Hippocampal formation (tissue), 2 donors: Measurements from ENCODE around the gene TPRG1L.
"Not testable (repeated sequence)": the region's sequence is repeated elsewhere in the genome, so short reads cannot be mapped to it uniquely, and the experiment has no call there.

Source experiments
- DNase-seq, 2 donors: peaks; one replicate each; lab custom pipeline; 2025; lab: John Stamatoyannopoulos, UW

The TPRG1L gene

DNA sequence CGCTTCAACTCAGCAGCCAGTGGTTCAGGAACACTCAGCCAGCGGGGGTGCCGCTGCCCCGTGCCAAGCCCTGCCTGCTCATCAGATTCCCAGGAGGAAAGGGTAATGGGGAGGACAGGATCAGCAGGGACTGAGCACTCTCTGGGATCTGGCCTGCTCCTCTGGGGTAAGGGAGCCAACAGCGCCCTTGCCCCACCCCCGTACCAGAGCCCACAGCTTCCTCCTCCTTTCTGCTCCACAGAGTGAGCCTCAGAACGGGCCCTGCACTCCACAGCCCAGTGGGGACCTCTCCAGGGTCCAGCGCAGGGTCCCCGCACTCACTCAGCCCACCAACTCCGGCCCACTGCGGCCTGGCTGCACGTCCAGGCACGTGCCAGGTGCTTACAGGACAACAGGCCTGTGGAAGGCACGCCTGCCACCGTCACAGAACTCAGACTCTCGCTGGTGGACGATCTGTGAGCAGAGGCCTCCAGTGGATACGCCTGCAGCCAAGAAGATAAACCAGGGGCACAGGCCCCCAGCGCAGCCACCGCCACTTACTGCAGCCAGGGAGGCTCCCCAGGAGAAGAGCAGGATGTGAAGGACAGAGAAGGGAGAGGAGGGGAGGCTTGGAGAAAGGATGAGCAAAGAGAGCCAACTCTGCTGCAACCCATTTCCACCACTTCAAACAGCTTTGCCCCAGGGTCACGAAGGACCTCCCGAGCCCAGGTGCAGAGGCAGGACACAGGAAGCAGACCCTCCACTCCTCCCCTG lies 15.6 kb upstream of the TPRG1L start:
- DNase-seq, result no peak

DNA sequence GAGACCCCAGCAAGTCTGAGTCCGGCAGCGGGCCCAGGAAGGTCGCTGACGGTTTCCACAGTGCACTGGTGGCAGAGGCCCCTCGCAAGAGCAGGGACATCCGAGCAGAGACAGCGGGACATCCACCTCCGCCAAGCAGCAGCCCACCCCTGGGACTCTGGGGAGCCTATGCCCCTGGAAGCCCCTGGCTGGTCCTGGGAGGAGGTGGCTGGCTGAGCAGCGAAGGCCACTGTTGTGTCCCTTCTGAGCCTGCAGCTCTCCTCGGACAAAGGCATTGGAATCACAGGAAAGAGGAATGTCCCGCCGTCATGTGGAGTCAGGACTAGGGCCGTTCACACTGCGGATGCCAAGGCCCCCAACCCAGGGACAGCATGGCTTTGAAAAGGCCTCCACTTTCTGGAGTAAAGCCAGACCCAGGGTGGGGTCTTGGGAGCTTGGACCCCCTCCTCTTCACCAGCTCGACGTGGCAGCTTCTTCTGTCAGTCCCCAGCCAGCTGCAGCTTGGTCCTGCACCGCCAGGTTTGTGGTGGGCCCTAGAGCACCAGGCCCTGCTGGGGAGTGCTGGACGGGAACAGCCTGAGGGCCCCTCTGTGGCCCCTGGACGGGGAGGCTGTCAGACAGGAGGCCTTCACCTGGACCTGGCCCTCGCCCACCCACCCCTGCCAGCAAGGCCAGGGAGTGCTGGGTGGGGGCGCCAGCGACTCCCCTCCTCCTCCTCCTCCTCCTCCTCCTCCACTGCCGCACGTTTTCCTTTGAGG lies 14.9 kb upstream of the TPRG1L start:
- DNase-seq, result no peak

DNA sequence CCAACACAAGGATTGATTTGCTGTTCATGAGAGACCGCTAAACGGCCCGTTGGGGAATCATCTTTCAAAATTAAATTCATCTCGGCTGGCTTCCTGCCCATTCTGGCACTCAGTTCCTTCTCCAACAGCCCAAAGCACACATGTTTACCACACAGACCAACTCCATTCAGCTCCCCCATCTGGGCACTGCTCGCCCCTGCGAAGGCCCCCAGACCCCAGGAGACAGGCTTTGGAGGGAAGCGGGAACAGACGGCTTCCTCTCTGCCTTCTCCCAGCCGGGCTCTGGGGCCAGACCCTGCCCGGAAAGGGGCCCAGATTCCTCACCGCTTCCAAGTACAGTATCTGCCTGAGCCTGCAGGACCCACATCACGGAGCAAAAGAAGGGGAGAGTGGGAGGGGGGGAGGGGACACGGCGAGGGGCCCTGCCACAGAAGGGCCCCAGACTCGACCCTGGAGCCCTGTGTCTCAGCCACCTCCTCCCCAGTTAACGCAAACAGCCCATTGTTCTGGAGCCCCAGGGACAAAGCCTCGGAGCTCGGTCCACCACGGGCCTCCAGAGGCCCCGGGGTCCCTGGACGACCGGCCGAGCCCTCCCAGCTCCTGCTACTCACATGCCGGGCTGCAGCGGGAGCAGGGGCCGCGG lies 14.2 kb upstream of the TPRG1L start:
- no peak for DNase-seq

DNA sequence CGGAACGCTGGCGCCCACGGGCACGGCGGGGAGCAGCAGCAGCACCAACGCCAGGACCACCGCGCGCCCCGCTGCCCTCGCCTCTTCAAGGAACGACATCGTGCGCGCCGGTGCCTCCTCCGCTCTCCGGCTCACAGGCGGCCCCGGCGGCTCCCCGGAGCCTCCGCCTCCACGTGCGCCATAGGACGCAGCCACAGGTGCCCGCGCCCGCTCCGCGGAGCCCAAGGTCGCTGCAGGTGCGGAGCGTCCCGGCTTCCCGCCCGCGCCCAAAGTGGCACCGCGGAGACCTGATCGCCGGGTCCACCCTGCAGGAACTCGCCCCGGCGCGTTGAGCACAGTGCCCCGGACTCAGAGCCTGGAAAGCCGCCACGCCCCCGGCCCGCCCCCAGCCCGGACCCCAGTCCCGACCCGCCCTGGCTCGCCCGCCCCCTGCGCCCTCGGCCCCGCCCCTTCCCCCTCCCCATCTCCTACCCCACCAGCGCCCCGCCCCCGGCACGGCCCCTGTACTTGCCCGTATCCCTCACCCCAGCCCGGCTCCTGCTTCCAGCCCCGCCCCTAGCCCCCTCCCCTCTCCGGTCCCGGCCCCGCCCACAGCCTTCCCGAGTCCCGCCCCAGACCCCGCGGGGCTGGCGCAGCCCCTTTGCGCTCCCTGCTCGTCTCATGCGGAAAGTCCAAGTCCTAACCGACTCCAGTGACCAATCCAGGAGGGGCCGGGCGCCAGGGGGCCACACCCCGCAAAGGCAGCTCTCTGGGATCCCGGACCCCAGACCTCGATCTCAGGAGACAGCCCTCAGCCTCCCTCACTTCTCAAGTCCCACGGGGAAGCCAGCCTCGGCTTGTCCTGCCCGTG lies 13.4 kb upstream of the TPRG1L start, which contains the start of gene MEGF6:
Gene MEGF6, minus strand, starts transcription at position 339 of the 850 bp plus-strand sequence. Its CDS starts 240 bp downstream, at position 99.
- no peak for DNase-seq

DNA sequence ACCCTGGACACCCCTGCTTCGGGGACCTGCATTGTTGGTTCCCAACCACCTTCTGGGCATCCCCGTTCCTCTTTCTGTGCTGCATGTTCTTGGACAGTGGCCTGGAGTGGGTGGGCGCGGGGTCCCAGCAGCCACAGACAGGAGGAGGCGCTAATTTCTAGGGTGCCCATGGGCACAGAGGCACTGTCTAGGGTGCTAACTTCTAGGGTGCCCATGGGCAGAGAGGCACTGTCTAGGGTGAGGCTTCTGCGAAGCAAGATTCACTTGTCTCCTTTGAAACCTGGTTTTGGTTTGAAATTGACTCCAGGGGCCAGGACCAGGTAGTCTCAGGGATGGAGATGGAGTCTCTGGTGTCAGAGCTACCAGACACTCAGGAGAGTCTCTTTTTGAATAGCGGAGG lies 12.7 kb upstream of the TPRG1L start:
- no peak for DNase-seq

DNA sequence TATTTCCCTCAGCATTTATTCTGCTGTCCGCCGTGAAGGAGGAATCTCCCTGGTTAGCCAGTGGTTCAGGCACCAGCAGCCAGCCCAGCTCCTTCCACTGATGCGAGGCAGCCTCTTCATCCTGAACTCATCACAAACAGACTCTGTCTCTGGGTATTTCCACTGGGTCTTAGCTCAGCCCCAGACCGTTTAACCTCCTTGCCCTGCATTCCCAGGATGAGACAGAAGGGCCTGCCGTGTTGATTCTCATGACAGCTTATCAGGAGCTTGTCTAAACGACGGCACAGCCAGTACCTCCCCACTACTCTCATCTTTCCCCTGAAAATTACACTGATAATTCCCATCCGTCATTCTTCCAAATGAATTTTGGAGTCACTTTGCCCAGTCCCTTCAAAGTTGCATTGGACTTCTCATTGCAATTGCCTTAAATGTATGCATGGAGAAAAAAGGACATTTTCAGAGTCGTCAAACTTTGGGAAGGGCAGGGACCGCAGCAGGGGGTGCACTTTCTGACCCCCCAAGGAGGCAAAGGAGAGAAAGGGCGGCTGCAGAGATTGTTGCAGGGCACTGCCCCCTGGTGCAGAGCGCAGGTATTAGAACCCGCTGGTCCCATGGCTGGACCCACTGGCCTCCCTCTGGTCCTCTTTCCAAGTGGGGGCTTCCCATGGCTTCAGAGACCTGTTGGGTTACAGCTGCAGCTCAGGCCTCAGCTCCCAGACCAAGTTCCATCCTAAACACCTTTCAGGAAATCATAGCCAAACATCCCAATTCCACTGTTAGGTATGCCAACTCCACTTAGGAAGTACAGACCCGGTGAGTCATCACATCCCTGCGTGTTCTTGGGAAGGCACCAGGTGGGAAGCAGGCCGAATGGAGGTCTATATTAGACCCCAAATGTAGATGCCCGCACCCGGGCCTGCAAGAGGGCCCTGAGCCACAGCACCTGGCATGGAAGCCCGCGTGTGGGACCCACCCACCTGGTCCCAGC lies 9.8 kb upstream of the TPRG1L start:
- DNase-seq, result no peak

DNA sequence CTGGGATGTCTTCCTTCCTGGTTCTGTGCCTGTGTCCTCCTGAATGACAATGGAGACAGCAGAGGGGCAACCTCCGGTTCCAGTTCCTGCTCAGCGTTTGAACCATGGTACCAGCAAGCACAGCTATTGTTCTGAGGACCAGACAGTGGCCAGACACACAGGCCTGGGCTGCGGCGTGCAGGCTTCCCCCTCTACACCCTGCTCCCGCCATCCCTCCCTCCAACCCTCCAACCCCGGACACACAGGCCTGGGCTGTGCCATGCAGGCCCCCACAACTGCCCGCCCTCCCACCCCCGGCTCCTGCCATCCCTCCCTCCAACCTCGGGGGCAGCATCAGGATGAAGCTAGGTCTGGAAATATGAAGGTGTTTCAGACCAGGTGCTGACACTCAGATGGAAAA lies 8.0 kb upstream of the TPRG1L start:
- DNase-seq, result no peak

DNA sequence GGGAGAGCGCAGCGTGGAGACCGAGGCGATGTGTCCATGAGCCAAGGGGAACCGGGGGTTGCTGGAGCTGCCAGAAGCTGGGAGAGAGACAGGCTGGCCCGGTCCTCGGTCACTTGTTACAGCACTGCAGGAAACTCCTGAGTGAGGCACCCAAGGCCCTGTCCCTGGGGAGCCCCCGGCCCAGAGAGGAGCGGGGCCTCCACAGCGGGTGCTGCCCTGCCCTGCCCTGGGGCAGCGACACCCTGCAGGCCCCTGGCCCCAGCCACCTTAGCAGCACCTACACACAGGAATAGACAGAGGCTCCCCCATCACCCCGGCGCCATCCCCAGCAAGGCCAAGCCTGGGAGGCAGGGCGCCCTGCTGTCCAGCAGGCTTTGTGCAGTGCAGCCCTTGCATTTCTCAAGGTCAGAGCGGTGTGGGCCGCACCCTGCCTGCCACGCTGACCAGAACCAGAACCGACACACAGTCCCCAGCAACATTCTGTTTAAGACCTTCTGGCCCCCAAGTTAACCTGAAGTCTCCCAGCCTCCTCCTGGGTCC lies 6.9 kb upstream of the TPRG1L start:
- no peak for DNase-seq

DNA sequence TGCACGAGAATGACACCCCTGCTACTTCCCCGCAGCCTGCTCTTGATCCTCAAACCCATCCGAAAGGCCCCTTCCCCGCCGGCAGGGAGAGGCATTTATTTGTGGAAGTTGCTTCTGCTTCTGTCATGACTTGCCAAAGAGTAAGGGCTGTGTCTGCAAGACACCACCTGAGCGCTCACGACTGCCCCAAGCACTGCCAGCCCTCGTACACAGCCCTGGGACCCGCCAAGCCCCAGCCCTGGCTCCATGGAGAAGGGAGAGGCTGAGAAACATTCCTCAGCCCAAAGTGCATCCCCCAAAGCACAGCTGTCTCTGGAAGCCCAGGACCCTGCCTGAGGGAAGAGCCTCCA lies 6.3 kb upstream of the TPRG1L start:
- no peak for DNase-seq

DNA sequence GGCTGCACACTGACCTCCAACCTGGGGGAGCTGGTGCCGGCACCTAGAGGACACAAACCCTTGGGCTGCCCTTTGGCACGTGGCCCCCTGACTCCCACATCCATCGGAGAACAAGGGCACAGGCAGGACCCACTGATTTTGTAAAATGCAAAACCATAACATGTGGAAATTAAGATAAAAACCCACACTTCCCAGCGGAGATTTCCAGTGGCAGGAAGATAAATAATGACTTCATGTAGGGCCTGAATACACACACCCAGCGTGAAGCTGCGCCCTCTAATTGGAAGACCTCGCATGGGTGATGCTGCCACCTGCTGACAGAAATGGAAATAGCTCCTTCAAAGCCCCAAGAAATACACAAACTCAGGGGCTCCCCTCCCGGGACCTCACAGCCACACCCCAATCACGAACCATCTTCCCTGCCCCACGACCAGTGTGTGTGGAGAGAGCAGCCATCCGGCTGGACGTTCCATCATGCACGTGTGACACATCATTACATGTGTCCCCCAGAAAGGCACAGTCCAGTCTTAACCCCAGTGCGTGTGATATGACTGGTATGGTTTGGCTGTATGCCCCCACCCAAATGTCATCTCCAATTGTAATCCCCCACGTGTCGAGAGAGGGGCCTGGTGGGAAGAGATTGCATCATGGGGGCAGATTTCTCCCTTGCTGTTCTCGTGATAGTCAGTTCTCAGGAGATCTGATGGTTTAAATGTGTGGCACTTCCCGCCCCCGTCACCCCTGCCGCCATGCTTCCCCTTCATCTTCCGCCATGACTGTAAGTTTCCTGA lies 5.7 kb upstream of the TPRG1L start:
- DNase-seq, result peak; percentile 32 to 59

DNA sequence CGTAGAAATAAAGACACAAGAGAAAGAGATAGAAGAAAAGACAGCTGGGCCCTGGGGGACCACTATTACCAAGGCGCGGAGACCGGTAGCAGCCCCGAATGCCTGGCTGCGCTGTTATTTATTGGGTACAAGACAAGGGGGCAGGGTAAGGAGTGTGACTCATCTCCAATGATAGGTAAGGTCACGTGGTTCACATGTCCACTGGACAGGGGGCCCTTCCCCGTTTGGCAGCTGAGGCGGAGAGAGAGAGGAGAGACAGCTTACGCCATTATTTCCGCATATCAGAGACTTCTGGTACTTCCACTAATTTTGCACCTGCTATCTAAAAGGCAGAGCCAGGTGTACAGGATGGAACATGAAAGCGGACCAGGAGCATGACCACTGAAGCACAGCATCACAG lies 4.1 kb upstream of the TPRG1L start:
- no peak for DNase-seq

DNA sequence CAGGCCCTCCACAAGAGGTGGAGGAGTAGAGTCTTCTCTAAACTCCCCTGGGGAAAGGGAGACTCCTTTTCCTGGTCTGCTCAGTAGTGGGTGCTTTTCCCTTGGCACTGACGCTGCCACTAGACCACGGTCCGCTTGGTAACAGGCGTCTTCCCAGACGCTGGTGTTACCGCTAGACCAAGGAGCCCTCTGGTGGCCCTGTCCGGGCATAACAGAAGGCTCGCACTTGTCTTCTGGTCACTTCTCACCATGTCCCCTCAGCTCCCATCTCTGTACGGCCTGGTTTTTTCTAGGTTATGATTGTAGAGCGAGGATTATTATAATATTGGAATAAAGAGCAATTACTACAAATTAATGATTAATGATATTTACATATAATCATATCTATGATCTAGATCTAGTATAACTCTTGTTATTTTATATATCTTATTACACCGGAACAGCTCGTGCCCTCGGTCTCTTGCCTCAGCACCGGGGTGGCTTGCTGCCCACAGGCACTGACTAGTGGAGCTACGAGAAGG lies 3.6 kb upstream of the TPRG1L start:
- peak in 1 of 2 donors; percentile 21 for DNase-seq

DNA sequence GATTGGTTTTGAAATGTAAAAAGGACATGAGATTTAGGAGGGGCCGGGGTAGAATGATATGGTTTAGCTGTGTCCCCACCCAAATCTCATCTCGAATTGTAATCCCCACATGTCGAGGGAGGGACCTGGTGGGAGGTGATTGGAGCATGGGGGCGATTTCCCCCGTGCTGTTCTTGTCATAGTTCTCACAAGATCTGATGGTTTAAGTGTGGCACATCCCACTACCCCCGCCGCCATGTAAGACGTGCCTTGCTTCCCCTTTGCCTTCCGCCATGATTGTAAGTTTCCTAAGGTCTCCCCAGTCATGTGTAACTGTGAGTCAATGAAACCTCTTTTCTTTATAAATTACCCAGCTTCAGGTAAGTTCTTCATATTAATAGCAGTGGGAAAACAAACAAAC lies 2.7 kb upstream of the TPRG1L start:
- not testable (repeated sequence) for DNase-seq

DNA sequence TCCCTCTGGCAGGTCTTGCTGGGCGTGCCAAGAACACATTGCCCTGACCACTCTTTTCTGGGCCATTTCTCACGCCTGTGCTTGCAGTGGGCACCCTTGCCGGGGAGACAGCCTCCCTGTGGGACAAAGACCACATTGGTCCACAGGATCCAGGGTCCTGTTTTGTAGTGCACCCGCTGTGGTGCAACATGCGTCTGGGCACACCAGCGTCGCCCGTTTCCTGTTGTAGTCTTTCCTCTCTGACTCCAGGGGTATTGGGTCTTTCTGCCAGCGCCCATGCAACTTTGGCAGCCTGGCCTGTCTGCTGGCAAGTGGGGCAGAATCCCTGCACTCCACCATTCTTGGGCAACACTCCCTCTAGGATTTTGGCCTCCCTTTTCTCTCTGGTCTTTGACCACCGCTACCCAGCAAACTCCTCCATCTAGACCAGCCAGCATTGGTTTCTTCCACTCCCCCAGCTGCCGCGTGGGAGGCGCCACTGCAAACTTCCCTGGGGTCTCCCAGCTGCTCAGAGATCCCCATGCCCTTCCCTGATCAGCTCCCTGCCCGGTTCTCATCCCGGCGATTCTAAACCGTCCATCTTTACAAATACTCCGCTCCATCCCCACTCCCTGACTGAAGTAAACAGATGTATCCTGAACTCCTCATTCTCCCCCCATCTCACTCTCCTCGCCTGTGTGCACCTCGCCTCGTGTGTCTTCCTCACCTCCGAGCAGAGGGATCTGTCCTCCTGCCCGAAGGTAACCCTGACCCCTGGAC lies 1.2 kb upstream of the TPRG1L start:
- DNase-seq, result no peak

DNA sequence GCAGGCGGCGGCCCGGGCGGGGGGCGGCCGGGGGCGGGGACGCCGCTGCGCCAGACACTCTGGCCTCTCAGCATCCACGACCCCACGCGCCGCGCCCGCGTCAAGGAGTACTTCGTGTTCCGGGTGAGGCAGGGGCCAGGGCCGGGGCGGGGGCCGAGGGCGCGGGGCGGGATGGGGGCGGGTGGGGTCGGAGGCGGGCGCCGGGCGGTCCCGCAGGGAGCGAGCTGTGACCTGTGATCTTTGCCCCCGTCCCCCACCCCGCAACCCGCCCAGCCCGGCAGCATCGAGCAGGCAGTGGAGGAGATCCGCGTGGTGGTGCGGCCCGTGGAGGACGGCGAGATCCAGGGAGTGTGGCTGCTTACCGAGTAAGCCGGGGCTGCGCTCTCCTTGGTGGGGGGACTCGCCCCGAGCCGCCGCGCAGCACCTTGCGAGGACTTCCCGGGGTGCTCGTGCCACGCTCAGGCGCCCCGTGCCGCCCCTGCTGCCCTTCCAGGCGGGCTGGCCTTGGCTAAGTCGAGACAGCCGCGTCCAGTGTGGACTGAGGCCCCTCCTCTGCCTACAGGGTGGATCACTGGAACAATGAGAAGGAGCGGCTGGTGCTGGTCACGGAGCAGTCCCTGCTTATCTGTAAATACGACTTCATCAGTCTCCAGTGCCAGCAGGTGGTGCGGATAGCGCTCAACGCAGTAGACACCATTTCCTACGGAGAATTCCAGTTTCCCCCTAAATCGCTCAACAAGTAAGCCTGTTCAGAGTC lies 514 bp downstream of the TPRG1L start:
- DNase-seq, result no peak

DNA sequence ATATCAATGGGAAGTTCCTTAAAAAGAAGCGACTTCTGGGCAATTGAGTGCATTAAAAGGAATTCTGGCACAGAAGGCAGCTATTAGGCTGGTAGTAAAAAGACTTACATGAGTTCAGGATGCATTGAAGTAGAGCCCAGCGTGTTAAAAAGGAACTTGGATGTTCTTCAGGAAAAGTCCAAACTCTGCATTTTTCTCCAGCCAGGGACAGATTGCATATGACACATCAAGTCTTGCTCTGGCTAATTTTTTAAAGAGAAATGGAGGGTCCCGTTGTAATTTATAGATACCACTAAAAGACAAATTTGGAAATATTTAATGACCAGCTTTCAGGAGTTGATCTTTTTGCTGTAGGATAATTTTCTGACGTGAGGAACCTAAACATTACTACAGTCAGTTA lies 1.2 kb downstream of the TPRG1L start:
- DNase-seq, result no peak

DNA sequence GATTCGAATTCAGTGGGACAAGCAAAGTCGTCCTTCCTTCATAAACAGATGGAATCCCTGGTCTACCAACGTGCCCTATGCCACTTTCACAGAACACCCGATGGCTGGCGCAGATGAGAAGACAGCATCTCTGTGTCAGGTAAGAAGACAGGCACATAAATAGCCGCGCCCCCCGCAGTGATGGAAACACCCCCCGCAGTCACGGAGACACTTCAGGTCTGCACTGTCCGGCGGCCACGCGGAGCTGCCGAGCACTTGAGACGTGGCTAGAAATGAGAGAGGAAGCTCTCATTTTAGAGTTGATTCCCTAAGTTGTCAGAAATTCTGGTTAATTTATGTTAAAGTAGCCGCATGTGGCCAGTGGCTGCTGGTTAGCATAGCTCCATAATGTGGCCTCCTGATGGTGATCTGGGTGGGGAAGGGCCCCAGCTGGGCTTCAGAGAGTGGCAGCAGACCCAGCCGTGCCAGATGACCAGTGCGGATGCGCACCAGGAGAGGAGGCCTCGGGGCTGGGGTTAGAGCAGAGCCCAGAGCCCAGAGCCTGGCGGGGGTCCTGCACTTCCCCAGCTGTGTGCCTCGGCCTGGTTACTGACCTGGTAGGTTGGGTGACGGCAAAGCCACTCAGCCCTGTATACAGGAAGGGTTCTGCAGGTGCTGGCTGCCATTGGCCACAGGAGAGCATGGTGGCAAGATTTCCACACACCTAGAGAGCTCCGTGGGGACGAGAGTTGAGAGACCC lies 2.9 kb downstream of the TPRG1L start:
- DNase-seq, result no peak
